Activated CD8-positive, alpha-beta memory T cell treated with anti-CD3 and anti-CD28 coated beads, Interleukin-2, amount 50 U/mL, for 4 hours (primary cell): ENCODE data around the gene COPZ2.
"Not testable (repeated sequence)": the region's sequence is repeated elsewhere in the genome, so short reads cannot be mapped to it uniquely, and the experiment has no call there.

Experiments used
- DNase-seq: peaks from one replicate; pipeline ENCODE4 v3.0.0-alpha.2; 2020

COPZ2 gene

GRCh38 chr17:48003417-48004151 is 34.0 kb downstream of the COPZ2 start:
- DNase-seq, result no peak

GRCh38 chr17:48002916-48003416 is 34.6 kb downstream of the COPZ2 start:
- DNase-seq, result no peak

GRCh38 chr17:48002266-48002915 is 35.2 kb downstream of the COPZ2 start:
- no peak for DNase-seq

GRCh38 chr17:48001657-48002056 is 35.9 kb downstream of the COPZ2 start:
- not testable (repeated sequence) for DNase-seq

GRCh38 chr17:48001197-48001596 is 36.4 kb downstream of the COPZ2 start:
- no peak for DNase-seq

GRCh38 chr17:47999582-47999981 is 38.0 kb downstream of the COPZ2 start:
- no peak for DNase-seq

- DNase-seq, result no peak
Observed at GRCh38 chr17:47998044-47998443, 39.6 kb downstream of the COPZ2 start.

GRCh38 chr17:47997586-47997985 is 40.0 kb downstream of the COPZ2 start:
- DNase-seq, result no peak

GRCh38 chr17:47996201-47996600 is 41.4 kb downstream of the COPZ2 start:
- no peak for DNase-seq

GRCh38 chr17:47995241-47995935 is 42.2 kb downstream of the COPZ2 start:
- DNase-seq, result no peak

- no peak for DNase-seq
Observed at GRCh38 chr17:47994724-47995123, 42.9 kb downstream of the COPZ2 start.

- no peak for DNase-seq
Observed at GRCh38 chr17:47993964-47994363, 43.6 kb downstream of the COPZ2 start.

- DNase-seq, result no peak
Observed at GRCh38 chr17:47993031-47993564, 44.5 kb downstream of the COPZ2 start.

- no peak for DNase-seq
Observed at GRCh38 chr17:47992216-47992615, 45.4 kb downstream of the COPZ2 start.

- no peak for DNase-seq
Observed at GRCh38 chr17:47990962-47991731, 46.5 kb downstream of the COPZ2 start.

- no peak for DNase-seq
Observed at GRCh38 chr17:47989700-47990099, 47.9 kb downstream of the COPZ2 start.

- DNase-seq, result no peak
Observed at GRCh38 chr17:47989159-47989558, 48.4 kb downstream of the COPZ2 start.

- DNase-seq, result not testable (repeated sequence)
Observed at GRCh38 chr17:47988445-47988844, 49.2 kb downstream of the COPZ2 start.

GRCh38 chr17:47987240-47987835 is 50.3 kb downstream of the COPZ2 start:
- DNase-seq, result no peak

- DNase-seq, result no peak
Observed at GRCh38 chr17:47986520-47986919, 51.1 kb downstream of the COPZ2 start.

- DNase-seq, result no peak
Observed at GRCh38 chr17:47983492-47984223, 53.9 kb downstream of the COPZ2 start.
